ENCODE results near the gene BGLAP. TPM values are rescaled to one million over a fixed set of nuclear protein-coding genes. Genes with fewer than 3 reads are reported as not detected.
A peak's percentile ranks its signal among the peaks of the same experiment; 100 is the strongest.

Gene BGLAP
- total and polyA plus RNA-seq, 2 of the 13 experiments (the other 11 are each of a cell fraction or from before 2014, with no cell fraction given), result 0.62 to 1.6 TPM

- Histone ChIP-seq H3K4me1 (ENCODE audit: insufficient read depth, low read length) (peaks cover 29% of the 10 kb centered on the region), H4K20me1 (ENCODE audit: insufficient read depth, low read length) (no peaks in the 10 kb centered on the region), H3K4me2 (ENCODE audit: low read depth, low read length) (no peak overlapping the region), H3K36me3 (replicated peaks in 1 of 2; ENCODE audit: control insufficient read depth in 1 of 2, insufficient read depth in 2 of 2, low read length in 2 of 2) (peaks cover 9 to 39% of the 10 kb centered on the region in 2 experiments), H3K4me3 (replicated peaks in 1 of 3; ENCODE audit: insufficient read depth in 1 of 3, low read depth in 2 of 3, low read length in 3 of 3) (no peak overlapping the region), H3K9me3 (ENCODE audit: low read length) (no peaks in the 10 kb centered on the region), H3K9ac (ENCODE audit: insufficient read depth, low read depth, low read length) (no peak overlapping the region), H2AFZ (ENCODE audit: low read length) (no peak overlapping the region), H3K79me2 (ENCODE audit: insufficient read depth, low read length) (peaks cover 22% of the 10 kb centered on the region), H3K27ac (ENCODE audit: extremely low read length, insufficient read depth, low read length) (no peak overlapping the region), H3K27me3 (ENCODE audit: control insufficient read depth in 1 of 2, insufficient read depth in 2 of 2, low read length in 2 of 2) (no peaks in the 10 kb centered on the region; a peak in 1 of 5 replicates)
- DNase-seq (ENCODE audit: low spot score), result no peak
- CTCF ChIA-PET (ENCODE audit: low intra/inter-chr PET ratio, low total read pairs), result no interaction called here
- no peak for FAIRE-seq
- intact Hi-C loops (cut with micrococcal nuclease; ENCODE audit: unreplicated experiment), result no loop called here
- WGBS (ENCODE audit: low lambda C conversion rate), result 90% methylated on average over 2 of the region's 3 CpGs
- ATAC-seq, result no peak
- POLR2A ChIA-PET, result interaction anchor here (3.0 kb wide), 1 partner anchor 12 kb away, joined by 61 read pairs; no protein-coding TSS in a partner anchor
- BruUV-seq (replicated peaks), result no TSS peak
- in situ Hi-C loops (cut with HindIII; ENCODE audit: extremely low pct_ligation_motif_present, low pct_unique_long_range_greater_than_20kb), result no loop called here
- TF ChIP-seq GPN1 (CRISPR knock-in tag; IDR thresholded peaks at IDR 0.05; ENCODE audit: borderline replicate concordance), result no peak
- TF ChIP-seq ZNF296 (CRISPR knock-in tag; conservative IDR thresholded peaks at IDR 0.05), result no peak
These were observed 30.7 kb upstream of the BGLAP start for GRCh38 chr1:156211243-156211642.

DNA sequence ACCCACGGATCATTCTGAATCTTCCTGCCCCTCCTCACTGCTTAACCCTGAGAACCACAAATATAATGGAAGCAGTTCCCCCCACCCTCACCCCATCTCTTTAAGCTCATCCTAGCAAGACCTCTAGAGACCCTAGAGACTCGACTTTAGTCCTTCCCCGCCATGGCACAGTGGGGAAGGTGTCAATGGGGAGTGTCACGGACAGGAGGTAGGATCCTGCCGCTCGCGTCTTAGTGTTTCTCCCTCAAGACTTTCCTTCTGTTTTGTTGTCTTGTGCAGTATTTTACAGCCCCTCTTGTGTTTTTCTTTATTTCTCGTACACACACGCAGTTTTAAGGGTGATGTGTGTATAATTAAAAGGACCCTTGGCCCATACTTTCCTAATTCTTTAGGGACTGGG is 29.9 kb upstream of the BGLAP start:
- ChIA-PET CTCF (ENCODE audit: low intra/inter-chr PET ratio, low total read pairs) (no interaction called here), POLR2A (interaction anchor here (0.8 to 3.0 kb wide), 26 partner anchors 11 to 289 kb away, joined by 3 to 61 read pairs (median 6); partner anchors contain the start of genes MEF2D, PAQR6, SLC25A44 and SMG5)
- intact Hi-C loops (cut with micrococcal nuclease; ENCODE audit: unreplicated experiment), result no loop called here
- in situ Hi-C loops (cut with HindIII; ENCODE audit: extremely low pct_ligation_motif_present, low pct_unique_long_range_greater_than_20kb), result no loop called here
- Histone ChIP-seq H3K4me3 (replicated peaks in 1 of 3; ENCODE audit: insufficient read depth in 1 of 3, low read depth in 2 of 3, low read length in 3 of 3) (peak overlapping the region in 2 of 3 experiments; percentile 82 to 88; a peak in 3 of 6 replicates), H3K27me3 (ENCODE audit: control insufficient read depth in 1 of 2, insufficient read depth in 2 of 2, low read length in 2 of 2) (no peaks in the 10 kb centered on the region; a peak in 1 of 5 replicates), H3K9ac (ENCODE audit: insufficient read depth, low read depth, low read length) (peak overlapping the region; percentile 97), H3K27ac (ENCODE audit: extremely low read length, insufficient read depth, low read length) (peak overlapping the region; percentile 99), H3K4me2 (ENCODE audit: low read depth, low read length) (peak overlapping the region; percentile 93), H3K79me2 (ENCODE audit: insufficient read depth, low read length) (peaks cover 22% of the 10 kb centered on the region), H3K9me3 (ENCODE audit: low read length) (no peaks in the 10 kb centered on the region), H4K20me1 (ENCODE audit: insufficient read depth, low read length) (no peaks in the 10 kb centered on the region), H2AFZ (ENCODE audit: low read length) (no peak overlapping the region), H3K36me3 (replicated peaks in 1 of 2; ENCODE audit: control insufficient read depth in 1 of 2, insufficient read depth in 2 of 2, low read length in 2 of 2) (peaks cover 9 to 39% of the 10 kb centered on the region in 2 experiments), H3K4me1 (ENCODE audit: insufficient read depth, low read length) (peaks cover 29% of the 10 kb centered on the region)
- TF ChIP-seq JDP2 (CRISPR knock-in tag; IDR thresholded peaks at IDR 0.05; ENCODE audit: borderline replicate concordance), result no peak
- TF ChIP-seq ZC3H4 (CRISPR knock-in tag; IDR thresholded peaks at IDR 0.05; ENCODE audit: borderline replicate concordance), result 0 out of 2 replicates have a peak, but pooled peaks have one; percentile 51
- TF ChIP-seq PPARG (CRISPR knock-in tag; conservative IDR thresholded peaks at IDR 0.05), result no peak
- no peak for TF ChIP-seq ZNF264 (CRISPR knock-in tag; IDR thresholded peaks at IDR 0.05)
- TF ChIP-seq, protein P1, sequence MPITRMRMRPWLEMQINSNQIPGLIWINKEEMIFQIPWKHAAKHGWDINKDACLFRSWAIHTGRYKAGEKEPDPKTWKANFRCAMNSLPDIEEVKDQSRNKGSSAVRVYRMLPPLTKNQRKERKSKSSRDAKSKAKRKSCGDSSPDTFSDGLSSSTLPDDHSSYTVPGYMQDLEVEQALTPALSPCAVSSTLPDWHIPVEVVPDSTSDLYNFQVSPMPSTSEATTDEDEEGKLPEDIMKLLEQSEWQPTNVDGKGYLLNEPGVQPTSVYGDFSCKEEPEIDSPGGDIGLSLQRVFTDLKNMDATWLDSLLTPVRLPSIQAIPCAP (CRISPR knock-in tag; IDR thresholded peaks at IDR 0.05; ENCODE audit: low read depth), result no peak
- no TSS peak for BruUV-seq (replicated peaks)
- no peak for ATAC-seq
- DNase-seq (ENCODE audit: low spot score), result no peak
- WGBS (ENCODE audit: low lambda C conversion rate), result 94% methylated on average over 9 of the region's 9 CpGs
- no peak for FAIRE-seq

Data from HepG2 (cell line).